D341Med (cell line): ENCODE data around the gene GAB4.

Experiments
- DNase-seq: peaks from one replicate; pipeline ENCODE4 v3.0.0; 2012; ENCODE audit warnings: low spot score

GAB4 gene

GRCh38 chr22:16987822-16988221 is 20.2 kb downstream of the GAB4 start:
- DNase-seq, result peak; percentile 7

GRCh38 chr22:16975155-16975885 is 32.7 kb downstream of the GAB4 start:
- DNase-seq, result no peak

- DNase-seq, result no peak
Observed at GRCh38 chr22:16974298-16975084, 33.5 kb downstream of the GAB4 start.

GRCh38 chr22:16973591-16974297 is 34.3 kb downstream of the GAB4 start:
- no peak for DNase-seq

- DNase-seq, result no peak
Observed at GRCh38 chr22:16972311-16972710, 35.7 kb downstream of the GAB4 start.

GRCh38 chr22:16970446-16970845 is 37.6 kb downstream of the GAB4 start:
- DNase-seq, result peak; percentile 2

GRCh38 chr22:16969508-16970327 is 38.3 kb downstream of the GAB4 start:
- DNase-seq, result peak; percentile 8

GRCh38 chr22:16968218-16968595 is 39.8 kb downstream of the GAB4 start:
- DNase-seq, result peak; percentile 8

GRCh38 chr22:16967453-16968217 is 40.4 kb downstream of the GAB4 start:
- DNase-seq, result peak; percentile 6

- no peak for DNase-seq
Observed at GRCh38 chr22:16966251-16966650, 41.8 kb downstream of the GAB4 start.

GRCh38 chr22:16965560-16965959 is 42.5 kb downstream of the GAB4 start:
- DNase-seq, result peak; percentile 6

GRCh38 chr22:16965083-16965482 is 42.9 kb downstream of the GAB4 start:
- DNase-seq, result peak; percentile 6

GRCh38 chr22:16964366-16964765 is 43.7 kb downstream of the GAB4 start:
- peak; percentile 5 for DNase-seq

GRCh38 chr22:16963189-16963945 is 44.7 kb downstream of the GAB4 start:
- DNase-seq, result peak; percentile 17

GRCh38 chr22:16962501-16962900 is 45.5 kb downstream of the GAB4 start:
- peak; percentile 10 for DNase-seq

GRCh38 chr22:16961477-16962186 is 46.4 kb downstream of the GAB4 start:
- DNase-seq, result peak; percentile 14

- no peak for DNase-seq
Observed at GRCh38 chr22:16960884-16961249, 47.2 kb downstream of the GAB4 start.

- no peak for DNase-seq
Observed at GRCh38 chr22:16960220-16960883, 47.7 kb downstream of the GAB4 start.

GRCh38 chr22:16959345-16959930 is 48.6 kb downstream of the GAB4 start:
- no peak for DNase-seq
